H1 (cell line): ENCODE data around the gene GMCL1. TPM values are rescaled to one million over a fixed set of nuclear protein-coding genes. Genes with fewer than 3 reads are reported as not detected.
A peak's percentile ranks its signal among the peaks of the same experiment; 100 is the strongest.

Experiments
- ATF3 ChIP-seq: IDR thresholded peaks from 2 replicates; pipeline ENCODE4 v1.6.1; 2011; ENCODE audit warnings: low read depth, mild to moderate bottlenecking, low read length; ENCODE audit not compliant: insufficient read depth
- BCL11A ChIP-seq, 2 experiments: IDR thresholded peaks; one replicate each; pipeline ENCODE4 v1.6.1; 2011; ENCODE audit warnings: low read depth in 2 of 2, low read length in 2 of 2, mild to moderate bottlenecking in 2 of 2
- CBX8 ChIP-seq: fragments of 300-800, 300-1000 bp; sonication (generic); IDR thresholded peaks from 2 replicates; pipeline ENCODE4 v1.7.1; 2016; ENCODE audit warnings: low read depth, low read length, borderline replicate concordance
- CTBP2 ChIP-seq: IDR thresholded peaks from 2 replicates; pipeline ENCODE4 v1.7.0; 2011; ENCODE audit warnings: borderline replicate concordance, mild to moderate bottlenecking, moderate library complexity, mixed read lengths, low read length; ENCODE audit not compliant: insufficient read depth, insufficient read length
- CTCF ChIP-seq, 3 experiments: IDR thresholded peaks; 1 replicate in 2 of 3; 2 replicates in 1 of 3; pipeline versions ENCODE4 v1.5.1 to v1.6.1; 2011; ENCODE audit warnings: low read length in 3 of 3, mild to moderate bottlenecking in 3 of 3, inconsistent platforms in 2 of 3, low read depth in 1 of 3, moderate library complexity in 1 of 3; ENCODE audit not compliant: insufficient read depth in 1 of 3; ENCODE audit errors: control extremely low read depth in 1 of 3
- GTF2F1 ChIP-seq: IDR thresholded peaks from 2 replicates; pipeline ENCODE4 v1.6.1; 2012; ENCODE audit warnings: low read depth, low read length, improper control_type of control experiment, borderline replicate concordance
- JUND ChIP-seq: IDR thresholded peaks from 2 replicates; pipeline ENCODE4 v1.6.1; 2011; ENCODE audit warnings: mild to moderate bottlenecking, improper control_type of control experiment, low read length
- MAX ChIP-seq: IDR thresholded peaks from 2 replicates; pipeline ENCODE4 v1.6.1; 2012; ENCODE audit warnings: inconsistent platforms
- POLR2A ChIP-seq, 2 experiments: IDR thresholded peaks; 1 replicate in 1 of 2; 2 replicates in 1 of 2; pipeline ENCODE4 v1.6.1; 2011; ENCODE audit warnings: low read depth in 2 of 2, low read length in 2 of 2, mild to moderate bottlenecking in 2 of 2; ENCODE audit errors: control extremely low read depth in 1 of 2
- POU5F1 ChIP-seq: IDR thresholded peaks from 2 replicates; pipeline ENCODE4 v1.6.1; 2011; ENCODE audit warnings: low read depth, mild to moderate bottlenecking, low read length, moderate library complexity
- RAD21 ChIP-seq, 2 experiments: IDR thresholded peaks in 1 of 2; conservative IDR thresholded peaks in 1 of 2; 2 replicates each; pipeline ENCODE4 v1.6.1; 2011; ENCODE audit warnings: low read depth in 2 of 2, low read length in 2 of 2, improper control_type of control experiment in 1 of 2, inconsistent platforms in 1 of 2, mild to moderate bottlenecking in 1 of 2, moderate library complexity in 1 of 2
- RBBP5 ChIP-seq: IDR thresholded peaks from 2 replicates; pipeline ENCODE4 v1.7.1; 2012; ENCODE audit warnings: low read depth, mild to moderate bottlenecking, inconsistent platforms, low read length, moderate library complexity, borderline replicate concordance
- RFX5 ChIP-seq: IDR thresholded peaks from 2 replicates; pipeline ENCODE4 v1.6.1; 2011; ENCODE audit warnings: low read depth, low read length, improper control_type of control experiment, borderline replicate concordance
- RNF2 ChIP-seq: fragments of 200-900, 300-1000 bp; sonication (generic); IDR thresholded peaks from 2 replicates; pipeline ENCODE4 v1.7.1; 2016; ENCODE audit warnings: borderline replicate concordance, low read depth, mild to moderate bottlenecking, antibody characterized with exemption, low read length; ENCODE audit not compliant: poor library complexity, severe bottlenecking; ENCODE audit errors: missing control alignments
- SIRT6 ChIP-seq: IDR thresholded peaks from one replicate; pipeline ENCODE4 v1.7.1; 2012; ENCODE audit warnings: low read length, inconsistent platforms
- SP2 ChIP-seq: IDR thresholded peaks from 2 replicates; pipeline ENCODE4 v1.6.1; 2012; ENCODE audit warnings: mild to moderate bottlenecking, low read length, inconsistent platforms
- TAF1 ChIP-seq: IDR thresholded peaks from 2 replicates; pipeline ENCODE4 v1.6.1; 2011; ENCODE audit warnings: mild to moderate bottlenecking, low read depth, low read length
- polyA plus RNA-seq, 7 experiments: library from polyadenylated mRNA; depleted of rRNA in 3 of 7; stranded (reverse) in 5 of 7; unstranded in 2 of 7; fragments of >200 nt in 5 of 7; fragments of 200-250 nt in 2 of 7; gene quantifications; 1 replicate in 5 of 7; 2 replicates in 1 of 7; 4 replicates in 1 of 7; pipeline versions ENCODE4 v1.2.1 to v1.2.3, GENCODE V29; 2011 to 2013; ENCODE audit warnings: missing spikeins in 2 of 7, mixed read lengths in 2 of 7
- total RNA-seq: library from RNA; stranded (reverse); fragmentation: NEBNext Ultra II Directional; extraction: Animal tissue kit (Norgen Biotek cat#: 25700); gene quantifications from 2 replicates; pipeline ENCODE4 v1.2.1, GENCODE V29; 2021

The GMCL1 gene
- total and polyA plus RNA-seq, 2 of the 8 experiments (the other 6 are each of a cell fraction or from before 2014, with no cell fraction given): 6.5 to 21.9 TPM

GRCh38 chr2:69914164-69914949, 84.9 kb downstream of the GMCL1 start (continued):
- TF ChIP-seq RNF2: no peak
- TF ChIP-seq RAD21 (IDR thresholded peaks at IDR 0.05 in 1 of 2, conservative IDR thresholded peaks at IDR 0.05 in 1 of 2; ENCODE audit: low read depth in 2 of 2, low read length in 2 of 2): peak; percentile 22 to 49; a peak in 3 of 4 replicates
- no peak for TF ChIP-seq CBX8
- TF ChIP-seq GTF2F1: 0 out of 2 replicates have a peak, but pooled peaks have one; percentile 48
- no peak for TF ChIP-seq POU5F1
- TF ChIP-seq MAX: peak; percentile 93
- TF ChIP-seq SP2: no peak; the same call in none of the 2 replicates
- peak; percentile 96 to 97 for TF ChIP-seq POLR2A (IDR thresholded peaks at IDR 0.05; ENCODE audit: control extremely low read depth in 1 of 2, low read depth in 2 of 2, low read length in 2 of 2)
- TF ChIP-seq RFX5: peak; percentile 94
- no peak; the same call in 1 of the 2 replicates for TF ChIP-seq RBBP5
- no peak for TF ChIP-seq SIRT6
- TF ChIP-seq JUND: peak; percentile 78
- TF ChIP-seq CTBP2: no peak
- peak; percentile 95 for TF ChIP-seq TAF1
- no peak for TF ChIP-seq BCL11A (IDR thresholded peaks at IDR 0.05; ENCODE audit: low read depth in 2 of 2, low read length in 2 of 2)
- TF ChIP-seq ATF3: 0 out of 2 replicates have a peak, but pooled peaks have one; percentile 18
- peak in 2 of 3 experiments; percentile 24 to 31; a peak in 2 of 4 replicates for TF ChIP-seq CTCF (IDR thresholded peaks at IDR 0.05; ENCODE audit: control extremely low read depth in 1 of 3, insufficient read depth in 1 of 3, low read depth in 1 of 3, low read length in 3 of 3)
